Ecto neural progenitor cell (in vitro differentiated cells): ENCODE data around the gene NCOA5.

Source experiments
- DNase-seq: peaks from one replicate; pipeline ENCODE4 v3.0.0-alpha.2; 2018; ENCODE audit warnings: low spot score

The NCOA5 gene

GRCh38 chr20:46014517-46015396 lies 75.0 kb downstream of the NCOA5 start:
- DNase-seq = no peak

GRCh38 chr20:46013829-46014516 lies 75.8 kb downstream of the NCOA5 start:
- DNase-seq = peak; percentile 81

- DNase-seq = no peak
Measured at GRCh38 chr20:46013322-46013828, 76.4 kb downstream of the NCOA5 start.

GRCh38 chr20:46012921-46013320 lies 76.8 kb downstream of the NCOA5 start:
- no peak for DNase-seq

GRCh38 chr20:46011631-46012482 lies 77.9 kb downstream of the NCOA5 start:
- DNase-seq = peak; percentile 58
